NCI-H2171 treated with DMSO at 0.1 percent for 48 hours (cell line): ENCODE data around the gene IMPDH1.
A peak's percentile ranks its signal among the peaks of the same experiment; 100 is the strongest.

Source experiments
- DNase-seq: peaks from one replicate; lab custom pipeline; 2025; lab: John Stamatoyannopoulos, UW

IMPDH1 gene

DNA sequence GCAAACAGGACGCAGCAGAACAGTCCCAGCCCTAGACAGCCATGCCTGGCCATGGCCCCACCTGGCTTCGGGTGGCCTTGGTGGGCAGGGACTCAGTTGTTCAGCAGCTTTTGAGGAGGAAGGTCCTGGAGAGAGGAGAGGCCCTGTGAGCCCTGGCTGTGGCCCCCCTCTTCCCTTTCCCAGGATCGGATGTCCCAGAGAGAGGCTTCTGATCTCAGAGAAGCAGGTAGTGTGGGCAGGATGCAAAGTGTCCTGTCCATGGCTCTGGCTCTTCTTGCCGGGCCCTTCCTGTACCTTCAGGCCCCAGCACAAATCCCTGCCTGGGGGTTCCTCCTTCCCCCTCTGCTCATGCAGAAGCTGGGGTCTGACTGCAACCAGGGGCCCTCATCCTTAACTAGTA, 49.8 kb downstream of the IMPDH1 start:
- no peak for DNase-seq

- DNase-seq: no peak
These were observed 50.4 kb downstream of the IMPDH1 start for GRCh38 chr7:128359336-128359735.

DNA sequence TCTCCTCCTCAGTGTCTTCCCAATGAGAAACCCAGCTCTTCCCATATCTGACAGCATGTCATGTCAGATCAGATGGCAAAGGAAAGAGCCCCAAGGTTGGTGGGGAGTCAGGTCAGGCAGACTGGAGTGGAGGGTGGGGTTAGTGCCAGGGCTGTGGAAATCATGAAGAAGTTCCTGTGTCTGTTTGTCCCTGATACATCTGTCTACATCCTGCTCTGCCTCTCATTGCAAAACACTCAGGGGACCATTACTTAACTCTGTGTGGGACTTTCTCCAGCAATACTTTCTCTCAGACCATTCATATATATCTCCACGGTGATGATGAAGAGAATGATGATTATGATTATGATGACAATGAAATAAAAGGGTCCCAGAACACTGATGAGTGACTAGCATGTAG, 51.5 kb downstream of the IMPDH1 start:
- DNase-seq: no peak

- no peak for DNase-seq
These were observed 52.6 kb downstream of the IMPDH1 start for GRCh38 chr7:128357217-128357613.

DNA sequence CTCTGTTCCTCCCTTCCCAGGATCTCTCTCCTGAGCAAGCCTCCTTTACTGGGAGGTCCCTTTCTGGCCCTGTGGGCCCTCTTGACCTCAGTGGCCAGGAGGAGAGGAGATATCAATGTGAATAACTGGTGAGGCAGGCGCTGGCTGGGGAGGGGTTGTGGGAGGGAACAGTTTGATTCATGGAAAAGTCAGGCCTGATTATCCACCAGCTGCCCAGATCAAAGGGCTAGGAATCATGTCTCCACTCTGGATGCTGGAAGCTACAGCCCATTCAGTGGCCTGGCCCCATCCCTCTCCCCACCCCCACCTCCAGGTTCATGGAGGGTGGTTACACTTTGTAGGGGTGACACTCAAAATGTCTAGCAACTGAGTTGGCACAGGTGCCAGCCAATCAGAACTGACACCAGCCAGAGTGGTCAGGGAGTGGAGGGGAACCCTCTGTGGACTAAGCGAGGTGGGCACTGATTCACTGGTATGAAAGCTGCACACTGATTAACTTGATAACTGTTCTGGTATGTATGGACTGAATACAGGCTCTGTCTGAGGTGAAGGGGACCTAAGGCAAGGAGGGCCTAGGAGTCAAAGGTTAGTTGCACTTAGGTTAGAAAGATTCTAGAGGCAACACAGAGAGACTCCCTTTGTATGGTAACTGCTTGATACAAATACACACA, 53.1 kb downstream of the IMPDH1 start:
- no peak for DNase-seq

DNA sequence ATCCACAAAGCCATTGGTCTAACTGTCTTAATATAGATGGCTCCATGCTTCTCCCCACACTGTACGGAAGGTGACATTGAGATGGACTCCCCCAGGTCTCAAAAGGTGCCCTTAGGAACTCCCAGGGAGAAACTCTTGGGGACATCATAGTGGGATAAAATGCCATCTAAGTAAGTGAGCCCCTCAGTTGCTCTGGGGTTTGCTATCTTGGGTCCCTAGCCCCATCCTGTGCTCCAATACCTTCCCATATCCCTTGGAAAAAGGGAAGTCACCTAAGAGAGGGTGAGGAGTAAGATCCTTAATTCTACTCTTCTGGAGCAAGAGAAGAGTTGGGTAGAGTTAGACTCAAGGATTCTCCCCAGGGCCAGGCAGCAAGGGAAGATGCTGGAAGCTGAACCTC, 56.2 kb downstream of the IMPDH1 start:
- no peak for DNase-seq

- no peak for DNase-seq
These were observed 56.6 kb downstream of the IMPDH1 start for GRCh38 chr7:128353189-128353588.

GRCh38 chr7:128352636-128353035, 57.1 kb downstream of the IMPDH1 start:
- DNase-seq: no peak

DNA sequence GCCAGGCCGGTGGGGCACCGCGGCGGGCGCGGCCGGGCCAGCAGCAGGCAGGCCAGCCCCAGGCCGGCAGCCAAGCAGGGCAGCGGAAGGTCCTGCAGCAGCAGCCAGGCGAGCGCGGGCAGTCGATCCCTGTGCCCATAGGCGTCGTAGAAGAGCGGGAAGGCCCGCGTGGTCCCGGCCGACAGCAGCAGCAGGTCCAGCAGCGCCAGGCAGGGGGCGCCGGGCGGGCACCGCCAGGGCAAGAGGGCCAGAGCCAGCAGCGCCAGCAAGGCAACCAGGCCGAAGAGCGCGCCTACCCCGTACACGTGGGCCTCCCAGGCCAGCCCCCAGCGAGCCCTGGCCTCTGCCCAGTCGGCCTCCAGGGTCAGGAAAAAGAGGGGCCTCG, 57.6 kb downstream of the IMPDH1 start:
- DNase-seq: no peak

DNA sequence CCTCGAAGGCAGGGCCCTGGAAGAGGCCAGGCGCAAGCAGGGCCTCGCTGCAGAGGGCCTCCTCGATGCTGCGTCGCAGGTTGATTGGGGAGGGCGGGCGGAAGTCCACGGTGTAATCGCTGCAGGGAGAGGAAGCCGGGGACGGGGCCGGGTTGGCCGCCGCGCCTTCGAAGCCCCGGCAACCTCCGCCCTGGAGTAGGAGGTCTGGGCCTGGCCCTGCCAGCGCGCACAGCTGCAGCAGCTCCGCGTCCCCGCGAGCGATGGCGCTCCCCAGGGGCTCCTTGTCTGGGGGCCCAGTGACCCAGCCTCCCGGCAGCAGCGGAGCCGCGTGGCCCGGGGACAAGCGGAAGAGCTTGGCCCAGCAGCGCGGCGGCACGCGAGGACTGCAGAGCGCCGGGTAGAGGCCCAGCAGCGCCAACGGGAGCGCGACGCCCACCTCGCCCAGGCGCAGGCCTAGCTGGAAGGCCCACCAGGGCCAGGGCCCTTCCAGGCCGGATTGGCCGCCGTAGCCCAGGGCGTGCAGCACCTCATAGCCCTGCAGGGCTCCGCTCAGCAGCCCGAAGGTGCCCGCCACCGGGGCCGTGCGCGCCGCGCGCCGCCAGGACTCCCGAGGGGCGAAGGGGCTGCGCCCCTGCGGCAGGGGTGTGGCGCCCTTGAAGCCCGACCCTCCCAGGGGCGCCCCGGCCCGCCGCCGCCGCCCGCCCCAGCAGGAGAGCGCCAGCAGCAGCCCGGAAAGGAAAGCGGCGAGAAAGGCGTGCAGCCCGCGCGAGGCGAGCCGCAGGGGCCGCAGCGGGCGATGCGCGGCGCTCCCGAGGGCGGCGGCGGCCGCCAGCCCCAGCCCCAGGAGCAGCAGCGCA, 58.3 kb downstream of the IMPDH1 start:
- DNase-seq: no peak

DNA sequence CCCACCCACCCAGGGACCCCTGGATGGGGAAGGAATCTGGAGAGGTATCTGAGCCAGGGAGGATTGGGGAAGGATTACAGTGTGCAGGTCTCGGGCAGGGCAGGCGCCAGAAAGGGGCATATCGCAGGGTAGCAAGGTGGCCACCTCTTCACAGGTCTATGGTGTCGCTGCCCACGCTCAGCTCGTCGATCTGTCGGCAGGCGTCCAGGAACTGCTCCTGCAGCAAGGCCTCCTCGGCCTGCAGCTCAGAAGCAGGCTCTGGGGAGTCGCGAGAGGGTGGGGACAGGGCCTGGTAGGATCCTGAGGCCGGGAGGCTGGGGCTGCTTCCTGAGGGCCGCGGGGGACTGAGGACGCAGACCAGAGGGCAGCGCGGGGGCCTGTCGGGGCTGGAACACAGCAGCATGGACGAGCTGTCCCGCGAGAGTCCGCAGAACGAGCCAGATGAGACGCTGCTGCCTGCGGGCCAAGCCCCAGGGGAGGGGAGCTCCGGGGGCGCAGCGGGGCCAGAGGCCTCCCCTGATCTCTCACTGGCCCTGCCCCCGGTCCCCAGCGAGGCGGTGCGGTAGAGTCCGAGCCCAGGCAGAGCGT, 59.0 kb downstream of the IMPDH1 start:
- DNase-seq: no peak

DNA sequence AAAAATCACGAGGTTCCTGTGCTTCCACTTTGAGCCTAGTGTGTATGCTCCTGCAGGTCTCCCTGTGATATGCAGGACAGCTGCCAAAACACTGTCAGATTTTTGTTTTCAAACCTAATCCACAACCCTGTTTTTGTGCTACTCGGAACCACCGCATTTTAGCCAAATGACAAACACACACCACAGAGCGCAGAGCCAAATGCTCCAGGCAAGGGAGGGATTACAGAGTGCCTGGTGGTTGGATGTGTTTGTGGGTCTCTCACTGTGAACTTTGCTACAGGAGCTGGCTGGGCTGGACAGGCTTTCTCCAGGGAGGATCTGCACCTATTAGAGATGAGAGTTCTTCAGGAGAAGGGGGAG, 60.3 kb downstream of the IMPDH1 start:
- no peak for DNase-seq

DNA sequence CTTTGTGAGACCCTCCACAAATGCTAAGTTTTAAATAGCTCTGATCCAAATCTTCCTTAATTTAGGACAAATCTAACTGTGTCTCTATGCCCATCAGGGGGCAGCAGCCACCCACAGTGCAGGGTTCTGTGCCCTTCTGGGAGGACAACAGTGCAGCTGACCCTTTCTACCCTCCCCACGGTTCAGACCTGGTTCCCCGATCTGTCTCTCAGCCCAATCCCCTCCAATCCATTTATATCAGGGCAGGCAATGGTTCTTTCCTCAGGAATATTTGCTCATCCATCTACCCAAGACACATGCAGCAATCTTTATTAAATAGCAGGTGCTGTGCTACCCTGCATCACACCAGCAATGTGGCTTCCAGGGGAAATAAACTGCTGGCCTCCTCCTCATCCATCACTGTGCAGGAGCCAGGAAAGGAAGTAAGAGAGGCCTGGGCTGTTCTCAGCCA, 62.1 kb downstream of the IMPDH1 start:
- DNase-seq: peak; percentile 28

DNA sequence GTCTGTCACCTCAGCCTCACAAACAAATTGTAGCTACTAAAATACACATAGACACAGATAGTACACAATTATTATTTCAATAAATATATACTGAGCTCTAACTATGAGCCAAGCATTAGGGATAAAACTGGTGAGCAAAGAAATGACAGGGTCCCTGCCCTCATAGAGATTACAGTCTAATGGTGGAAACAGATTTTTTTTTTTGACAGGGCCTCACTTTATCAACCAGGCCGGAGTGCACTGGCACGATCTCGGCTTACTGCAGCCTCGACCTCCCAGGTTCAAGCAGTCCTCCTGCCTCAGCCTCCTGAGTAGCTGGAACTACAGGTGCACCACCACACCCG, 65.4 kb downstream of the IMPDH1 start:
- no peak for DNase-seq

DNA sequence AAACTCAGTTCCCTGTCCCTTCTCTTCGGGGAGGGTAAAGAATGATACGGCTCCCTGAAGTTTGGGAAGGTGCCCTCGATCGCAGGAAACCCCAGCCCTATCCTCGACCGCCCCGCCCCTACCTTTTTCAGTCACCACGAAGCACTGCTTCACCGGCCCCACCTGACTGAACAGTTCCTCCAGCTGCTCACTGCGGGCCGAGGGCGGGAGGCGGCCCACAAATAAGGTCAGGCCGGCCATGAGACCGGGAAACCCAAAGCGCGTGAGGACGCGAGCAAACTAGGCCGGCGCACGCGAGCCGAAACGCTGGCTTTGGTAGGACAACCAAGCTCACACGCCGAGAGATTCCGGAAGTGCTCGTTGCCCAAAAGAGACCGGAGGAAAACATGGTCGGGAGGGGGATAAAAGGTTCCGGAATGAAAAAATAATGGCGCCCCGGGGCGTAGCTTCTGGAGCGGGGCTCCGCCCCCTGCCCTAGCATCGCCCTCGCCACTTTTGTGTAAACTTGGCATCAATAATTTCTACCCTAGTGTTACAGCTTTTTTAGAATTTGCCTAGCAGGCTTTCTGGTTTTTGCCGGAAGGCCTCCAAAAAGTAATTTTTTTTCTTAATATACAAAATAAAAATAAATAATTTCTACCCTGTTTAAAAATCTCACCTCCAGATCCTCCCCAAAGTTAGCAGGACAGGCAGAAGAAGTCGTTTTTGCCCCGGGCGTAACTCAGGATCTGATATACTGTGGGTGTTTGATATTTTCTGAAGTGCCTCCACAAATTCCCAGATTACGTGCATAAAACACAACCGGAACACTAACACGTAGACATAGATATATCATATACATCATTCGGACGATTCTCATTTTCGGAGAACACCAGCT, 66.0 kb downstream of the IMPDH1 start, which contains the start of gene RBM28:
Gene RBM28 (minus strand): TSS at position 355 of the 877 bp plus-strand sequence. CDS start 115 bp downstream, at position 240.
- DNase-seq: peak; percentile 91
